K562 (cell line): Measurements from ENCODE around the gene LY6G6D. TPM values are rescaled to one million over a fixed set of nuclear protein-coding genes. Genes with fewer than 3 reads are reported as not detected.

Experiments used
- ATF1 ChIP-seq, 2 experiments: fragments of 450-650 bp in 1 of 2; IDR thresholded peaks; 2 replicates each; pipeline ENCODE4 v1.6.1; 2016; ENCODE audit warnings: missing compliant biosample characterization in 1 of 2, missing genetic modification characterization in 1 of 2
- BCLAF1 ChIP-seq, 2 experiments: fragments of 450-650 bp in 1 of 2; IDR thresholded peaks; 2 replicates each; pipeline ENCODE4 v1.6.1; 2011 to 2017; ENCODE audit warnings: low read depth in 2 of 2, antibody characterized with exemption in 1 of 2, borderline replicate concordance in 1 of 2, low read length in 1 of 2, mild to moderate bottlenecking in 1 of 2, mixed read lengths in 1 of 2; ENCODE audit not compliant: control insufficient read depth in 1 of 2
- BRCA1 ChIP-seq, 2 experiments: fragments of 450-650 bp in 1 of 2; sonication (generic) in 1 of 2; formaldehyde crosslinking in 1 of 2; IDR thresholded peaks; 2 replicates each; pipeline versions ENCODE4 v1.5.0 to v1.6.1; 2017 to 2020; ENCODE audit warnings: mild to moderate bottlenecking in 1 of 2, missing genetic modification reagents in 1 of 2
- C11orf30 ChIP-seq: fragments of 450-650 bp; IDR thresholded peaks from 2 replicates; pipeline ENCODE4 v1.6.1; 2016; ENCODE audit warnings: low read depth, mild to moderate bottlenecking
- CBFB ChIP-seq: sonication (generic); formaldehyde crosslinking; IDR thresholded peaks from 2 replicates; pipeline ENCODE4 v1.4.0; 2020; ENCODE audit warnings: mild to moderate bottlenecking, missing genetic modification reagents
- CREB1 ChIP-seq, 2 experiments: sonication (generic) in 1 of 2; formaldehyde crosslinking in 1 of 2; IDR thresholded peaks; 2 replicates each; pipeline versions ENCODE4 v1.6.1 to v1.8.0; 2012 to 2022; ENCODE audit warnings: inconsistent platforms in 1 of 2, mild to moderate bottlenecking in 1 of 2, missing genetic modification reagents in 1 of 2, moderate library complexity in 1 of 2
- HEY1 ChIP-seq: fragments of 250-450 bp; sonication (Bioruptor Pico); IDR thresholded peaks from 2 replicates; pipeline ENCODE4 v1.5.0; 2020; ENCODE audit warnings: mild to moderate bottlenecking, moderate library complexity, borderline replicate concordance
- HMG20A ChIP-seq: fragments of 450-650 bp; formaldehyde crosslinking; conservative IDR thresholded peaks from 2 replicates; pipeline ENCODE4 v1.4.0; 2020; ENCODE audit warnings: mild to moderate bottlenecking, mixed read lengths
- MXI1 ChIP-seq: IDR thresholded peaks from 2 replicates; pipeline ENCODE4 v1.6.1; 2011; ENCODE audit warnings: low read depth, mild to moderate bottlenecking, improper control_type of control experiment, low read length
- MYC ChIP-seq, 2 experiments: fragments of 250-450 bp in 1 of 2; sonication (Bioruptor Pico) in 1 of 2; IDR thresholded peaks; 2 replicates each; pipeline versions ENCODE4 v1.5.1 to v1.6.1; 2012 to 2021; ENCODE audit warnings: low read depth in 2 of 2, borderline replicate concordance in 1 of 2, improper control_type of control experiment in 1 of 2, low read length in 1 of 2, mild to moderate bottlenecking in 1 of 2, moderate library complexity in 1 of 2
- NFIC ChIP-seq: fragments of 450-650 bp; IDR thresholded peaks from 2 replicates; pipeline ENCODE4 v1.6.1; 2017; ENCODE audit warnings: mild to moderate bottlenecking, inconsistent platforms
- SMARCB1 ChIP-seq: IDR thresholded peaks from 2 replicates; pipeline ENCODE4 v1.6.1; 2011; ENCODE audit warnings: improper control_type of control experiment, low read depth; ENCODE audit not compliant: insufficient read length
- SOX6 ChIP-seq: fragments of 450-650 bp; IDR thresholded peaks from 2 replicates; pipeline ENCODE4 v1.6.1; 2014; ENCODE audit warnings: mild to moderate bottlenecking
- SUPT5H ChIP-seq: fragments of 450-650 bp; IDR thresholded peaks from 2 replicates; pipeline ENCODE4 v1.6.1; 2016
- ZNF239 ChIP-seq: fragments of 250-450 bp; sonication (Bioruptor Pico); IDR thresholded peaks from 2 replicates; pipeline ENCODE4 v1.4.0; 2020; ENCODE audit warnings: mild to moderate bottlenecking
- ZNF280A ChIP-seq: fragments of 450-650 bp; IDR thresholded peaks from 2 replicates; pipeline ENCODE4 v1.6.1; 2018; ENCODE audit warnings: mild to moderate bottlenecking, low read depth; ENCODE audit not compliant: partially characterized antibody
- ZNF41 ChIP-seq: fragments of 250-450 bp; sonication (Bioruptor Pico); conservative IDR thresholded peaks from 2 replicates; pipeline ENCODE4 v1.4.0; 2020; ENCODE audit warnings: mild to moderate bottlenecking
- ZNF444 ChIP-seq: fragments of 250-450 bp; sonication (Bioruptor Pico); IDR thresholded peaks from 2 replicates; pipeline ENCODE4 v1.4.0; 2020; ENCODE audit warnings: mild to moderate bottlenecking, moderate library complexity
- ZNF780A ChIP-seq: fragments of 250-450 bp; sonication (Bioruptor Pico); IDR thresholded peaks from 2 replicates; pipeline ENCODE4 v1.5.0; 2021; ENCODE audit warnings: mild to moderate bottlenecking
- ZZZ3 ChIP-seq: fragments of 450-650 bp; IDR thresholded peaks from 2 replicates; pipeline ENCODE4 v1.6.1; 2016; ENCODE audit warnings: antibody characterized with exemption, mild to moderate bottlenecking, moderate library complexity
- polyA plus RNA-seq, 8 experiments: library from polyadenylated mRNA; depleted of rRNA in 4 of 8; stranded (reverse) in 5 of 8; unstranded in 3 of 8; fragments of >200 nt; fragmentation: Nextera tagmentation in 2 of 8; fragmentation: Illumina TruSeq in 1 of 8; extraction: Ambion mirVana in 2 of 8; extraction: Trizol in 1 of 8; gene quantifications; 2 replicates each; pipeline versions ENCODE4 v1.2.1 to v1.2.3, GENCODE V29; 2011 to 2014; ENCODE audit warnings: inconsistent platforms in 1 of 8, missing spikeins in 1 of 8
- total RNA-seq, 7 experiments: library from RNA; depleted of rRNA in 6 of 7; stranded (reverse); fragments of >200 nt in 6 of 7; fragmentation: Illumina TruSeq in 2 of 7; extraction: Trizol in 2 of 7; gene quantifications; 2 replicates each; pipeline versions ENCODE4 v1.2.1 to v1.2.3, GENCODE V29; 2011 to 2021; ENCODE audit warnings: low replicate concordance in 1 of 7
- TF ChIP-seq, protein P1 (sequence below): fragments of 250-450 bp; sonication (Bioruptor Pico); IDR thresholded peaks from 2 replicates; pipeline ENCODE4 v1.8.0; 2022; ENCODE audit warnings: inconsistent platforms

The LY6G6D gene
- total and polyA plus RNA-seq, 9 of the 15 experiments (the other 6 are each of a cell fraction or from before 2014, with no cell fraction given) = 0.30 to 0.38 TPM; not detected in 7

DNA sequence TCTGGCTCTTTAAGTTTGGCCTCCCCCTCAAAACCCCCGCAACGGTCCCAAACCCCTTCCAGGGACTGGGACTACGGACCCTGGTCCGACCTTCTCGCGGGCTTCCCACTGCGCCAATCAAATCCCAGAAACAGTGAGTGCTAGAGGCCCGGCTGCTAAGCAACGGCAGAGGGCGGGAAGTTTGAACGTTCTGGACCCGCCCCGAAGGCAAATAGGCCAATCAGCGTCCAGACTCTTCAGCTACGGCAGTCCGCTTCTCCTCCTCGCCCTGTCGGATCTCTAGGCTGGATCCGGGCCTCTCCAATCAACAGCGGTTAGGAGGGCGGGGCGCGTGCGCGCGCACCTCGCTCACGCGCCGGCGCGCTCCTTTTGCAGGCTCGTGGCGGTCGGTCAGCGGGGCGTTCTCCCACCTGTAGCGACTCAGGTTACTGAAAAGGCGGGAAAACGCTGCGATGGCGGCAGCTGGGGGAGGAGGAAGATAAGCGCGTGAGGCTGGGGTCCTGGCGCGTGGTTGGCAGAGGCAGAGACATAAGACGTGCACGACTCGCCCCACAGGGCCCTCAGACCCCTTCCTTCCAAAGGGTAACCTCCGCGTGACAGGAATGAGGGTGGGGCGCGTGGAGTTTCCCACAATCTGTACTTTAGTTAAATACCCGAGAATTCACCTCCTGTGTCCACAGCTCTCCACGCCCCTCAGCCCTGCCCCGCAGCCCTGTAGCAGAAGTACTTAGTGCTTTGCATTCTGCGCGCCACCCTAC lies 24.7 kb downstream of the LY6G6D start, which contains the start of gene MSH5 (continued):
- peak; percentile 85; the same call in 1 of the 2 replicates for TF ChIP-seq CBFB (CRISPR knock-in tag)
- peak; percentile 68; the same call in 1 of the 2 replicates for TF ChIP-seq ZNF444 (CRISPR knock-in tag)
- peak; percentile 99 for TF ChIP-seq MYC (IDR thresholded peaks at IDR 0.05; ENCODE audit: low read depth, low read length)
- TF ChIP-seq MYC (CRISPR knock-in tag; IDR thresholded peaks at IDR 0.05; ENCODE audit: borderline replicate concordance, low read depth) = peak; percentile 98
- no peak for TF ChIP-seq C11orf30
- TF ChIP-seq SOX6 = no peak
- TF ChIP-seq CREB1 (IDR thresholded peaks at IDR 0.05) = peak; percentile 78
- TF ChIP-seq CREB1 (CRISPR knock-in tag; IDR thresholded peaks at IDR 0.05) = no peak
- no peak for TF ChIP-seq ZNF41 (CRISPR knock-in tag)
- TF ChIP-seq MXI1 = peak; percentile 89
- TF ChIP-seq ATF1 (CRISPR knock-in tag; IDR thresholded peaks at IDR 0.05) = no peak
- TF ChIP-seq ATF1 (tag; IDR thresholded peaks at IDR 0.05) = peak; percentile 94
- TF ChIP-seq ZNF280A = no peak
- TF ChIP-seq BCLAF1 (IDR thresholded peaks at IDR 0.05; ENCODE audit: borderline replicate concordance in 1 of 2, control insufficient read depth in 1 of 2, low read depth in 2 of 2, low read length in 1 of 2) = no peak
- TF ChIP-seq HMG20A = no peak
- no peak for TF ChIP-seq ZNF239 (CRISPR knock-in tag)
- no peak for TF ChIP-seq NFIC
- no peak for TF ChIP-seq ZZZ3
- peak; percentile 92 for TF ChIP-seq SUPT5H
- TF ChIP-seq, protein P1, sequence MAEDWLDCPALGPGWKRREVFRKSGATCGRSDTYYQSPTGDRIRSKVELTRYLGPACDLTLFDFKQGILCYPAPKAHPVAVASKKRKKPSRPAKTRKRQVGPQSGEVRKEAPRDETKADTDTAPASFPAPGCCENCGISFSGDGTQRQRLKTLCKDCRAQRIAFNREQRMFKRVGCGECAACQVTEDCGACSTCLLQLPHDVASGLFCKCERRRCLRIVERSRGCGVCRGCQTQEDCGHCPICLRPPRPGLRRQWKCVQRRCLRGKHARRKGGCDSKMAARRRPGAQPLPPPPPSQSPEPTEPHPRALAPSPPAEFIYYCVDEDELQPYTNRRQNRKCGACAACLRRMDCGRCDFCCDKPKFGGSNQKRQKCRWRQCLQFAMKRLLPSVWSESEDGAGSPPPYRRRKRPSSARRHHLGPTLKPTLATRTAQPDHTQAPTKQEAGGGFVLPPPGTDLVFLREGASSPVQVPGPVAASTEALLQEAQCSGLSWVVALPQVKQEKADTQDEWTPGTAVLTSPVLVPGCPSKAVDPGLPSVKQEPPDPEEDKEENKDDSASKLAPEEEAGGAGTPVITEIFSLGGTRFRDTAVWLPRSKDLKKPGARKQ (CRISPR knock-in tag) = no peak
- TF ChIP-seq ZNF780A (CRISPR knock-in tag) = no peak
- TF ChIP-seq HEY1 (CRISPR knock-in tag) = 0 out of 2 replicates have a peak, but pooled peaks have one; percentile 76
- no peak for TF ChIP-seq BRCA1 (IDR thresholded peaks at IDR 0.05)
- no peak for TF ChIP-seq BRCA1 (CRISPR knock-in tag; IDR thresholded peaks at IDR 0.05)
- no peak for TF ChIP-seq SMARCB1
